ENCODE results near the gene PCP4. TPM values are rescaled to one million over a fixed set of nuclear protein-coding genes. Genes with fewer than 3 reads are reported as not detected.

Gene PCP4
- total and polyA plus RNA-seq, 3 donors from 2014 or later: 0.74 to 15.4 (median 0.94) TPM

DNA sequence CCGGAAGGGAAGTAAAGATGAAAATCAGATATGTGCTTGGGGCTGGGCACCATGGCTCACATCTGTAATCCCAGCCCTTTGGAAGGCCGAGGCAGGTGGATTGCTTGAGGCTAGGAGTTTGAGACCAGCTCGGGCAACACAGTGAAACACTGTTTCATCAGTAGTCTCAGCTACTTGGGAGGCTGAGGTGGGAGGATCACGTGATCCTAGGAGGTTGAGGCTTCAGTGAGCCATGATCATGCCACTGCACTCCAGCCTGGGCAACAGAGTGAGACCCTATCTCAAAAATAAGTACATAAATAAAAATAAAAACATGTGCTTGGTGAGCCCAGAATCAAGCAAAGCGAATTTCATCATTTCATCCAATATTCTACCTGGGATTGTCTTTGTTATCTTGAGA lies 23.3 kb upstream of the PCP4 start:
- TF ChIP-seq, protein P1, sequence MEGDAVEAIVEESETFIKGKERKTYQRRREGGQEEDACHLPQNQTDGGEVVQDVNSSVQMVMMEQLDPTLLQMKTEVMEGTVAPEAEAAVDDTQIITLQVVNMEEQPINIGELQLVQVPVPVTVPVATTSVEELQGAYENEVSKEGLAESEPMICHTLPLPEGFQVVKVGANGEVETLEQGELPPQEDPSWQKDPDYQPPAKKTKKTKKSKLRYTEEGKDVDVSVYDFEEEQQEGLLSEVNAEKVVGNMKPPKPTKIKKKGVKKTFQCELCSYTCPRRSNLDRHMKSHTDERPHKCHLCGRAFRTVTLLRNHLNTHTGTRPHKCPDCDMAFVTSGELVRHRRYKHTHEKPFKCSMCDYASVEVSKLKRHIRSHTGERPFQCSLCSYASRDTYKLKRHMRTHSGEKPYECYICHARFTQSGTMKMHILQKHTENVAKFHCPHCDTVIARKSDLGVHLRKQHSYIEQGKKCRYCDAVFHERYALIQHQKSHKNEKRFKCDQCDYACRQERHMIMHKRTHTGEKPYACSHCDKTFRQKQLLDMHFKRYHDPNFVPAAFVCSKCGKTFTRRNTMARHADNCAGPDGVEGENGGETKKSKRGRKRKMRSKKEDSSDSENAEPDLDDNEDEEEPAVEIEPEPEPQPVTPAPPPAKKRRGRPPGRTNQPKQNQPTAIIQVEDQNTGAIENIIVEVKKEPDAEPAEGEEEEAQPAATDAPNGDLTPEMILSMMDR (IDR thresholded peaks at IDR 0.05): no peak
- no peak for TF ChIP-seq POLR2A (IDR thresholded peaks at IDR 0.05)
- 89 to 90% methylated on average over 5 of the region's 5 CpGs for WGBS, 2 donors
- intact Hi-C loops (cut with DNase I; ENCODE audit: low total_unique reads): no loop called here
- Histone ChIP-seq H3K27ac (no peak overlapping the region), H3K4me1 (no peaks in the 10 kb centered on the region), H3K4me3 (no peak overlapping the region), H3K9me3 (no peaks in the 10 kb centered on the region), H3K36me3 (ENCODE audit: low read depth, missing control alignments) (no peaks in the 10 kb centered on the region), H3K27me3 (no peaks in the 10 kb centered on the region)
- no peak for DNase-seq

DNA sequence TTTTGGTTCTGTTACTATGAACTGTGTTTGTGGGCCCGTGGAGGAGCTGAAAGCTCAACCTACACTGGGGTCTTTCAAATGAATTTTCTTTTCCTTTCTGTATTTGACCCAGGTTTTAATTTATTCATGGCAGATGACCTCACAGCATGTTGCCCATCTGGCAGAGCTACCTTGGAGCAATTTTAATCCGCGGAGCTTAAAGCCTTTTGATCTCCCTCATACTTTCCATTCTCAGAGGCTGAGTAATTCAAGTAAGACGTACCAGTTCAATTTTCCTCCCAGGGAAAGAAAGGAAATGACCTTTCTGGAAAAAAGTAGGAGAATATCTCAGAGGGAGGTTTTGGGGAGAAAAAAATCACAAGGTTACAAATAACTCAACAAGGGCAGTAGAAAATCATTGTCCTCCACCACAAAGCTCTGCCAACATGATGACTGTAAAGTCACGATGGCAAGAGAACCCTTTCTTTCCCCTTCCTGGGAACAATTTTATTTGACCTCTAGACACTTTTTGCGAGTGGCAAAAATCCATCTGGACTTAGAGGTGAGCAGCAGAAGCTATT lies 21.6 kb upstream of the PCP4 start:
- Histone ChIP-seq H3K9me3 (no peaks in the 10 kb centered on the region), H3K4me3 (no peak overlapping the region), H3K27me3 (no peaks in the 10 kb centered on the region), H3K36me3 (ENCODE audit: low read depth, missing control alignments) (no peaks in the 10 kb centered on the region), H3K27ac (no peak overlapping the region), H3K4me1 (no peaks in the 10 kb centered on the region)
- DNase-seq: no peak
- WGBS, 2 donors: 78 to 83% methylated on average over 6 of the region's 6 CpGs
- TF ChIP-seq POLR2A (IDR thresholded peaks at IDR 0.05): no peak
- TF ChIP-seq, protein P1 (IDR thresholded peaks at IDR 0.05): no peak
- intact Hi-C loops (cut with DNase I; ENCODE audit: low total_unique reads): no loop called here

DNA sequence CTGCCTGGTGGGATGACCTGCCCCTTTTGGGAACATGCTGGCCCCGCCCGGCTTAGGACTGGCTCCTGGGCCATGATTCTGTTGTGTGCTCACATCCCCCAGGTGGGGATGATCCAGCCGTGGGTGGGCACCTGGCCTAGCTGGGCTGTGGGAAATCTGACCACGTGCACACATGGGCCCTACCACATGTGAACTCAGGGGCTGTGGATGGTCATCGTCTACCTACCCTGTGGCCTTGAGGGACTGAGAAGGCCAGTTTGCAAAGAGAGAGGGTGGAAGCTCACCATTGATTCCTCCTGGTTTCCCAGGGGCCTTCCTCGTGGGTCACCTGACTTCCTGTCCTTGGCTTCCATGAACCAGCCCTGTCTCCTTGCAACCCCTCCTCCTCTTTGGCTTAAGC lies 19.4 kb upstream of the PCP4 start:
- Histone ChIP-seq H3K27ac (no peak overlapping the region), H3K4me3 (no peak overlapping the region), H3K9me3 (no peaks in the 10 kb centered on the region), H3K36me3 (ENCODE audit: low read depth, missing control alignments) (no peaks in the 10 kb centered on the region), H3K4me1 (no peaks in the 10 kb centered on the region), H3K27me3 (no peaks in the 10 kb centered on the region)
- intact Hi-C loops (cut with DNase I; ENCODE audit: low total_unique reads): no loop called here
- DNase-seq: no peak
- WGBS, 2 donors: 91 to 96% methylated on average over 6 of the region's 6 CpGs
- TF ChIP-seq POLR2A (IDR thresholded peaks at IDR 0.05): no peak
- TF ChIP-seq, protein P1 (IDR thresholded peaks at IDR 0.05): no peak

DNA sequence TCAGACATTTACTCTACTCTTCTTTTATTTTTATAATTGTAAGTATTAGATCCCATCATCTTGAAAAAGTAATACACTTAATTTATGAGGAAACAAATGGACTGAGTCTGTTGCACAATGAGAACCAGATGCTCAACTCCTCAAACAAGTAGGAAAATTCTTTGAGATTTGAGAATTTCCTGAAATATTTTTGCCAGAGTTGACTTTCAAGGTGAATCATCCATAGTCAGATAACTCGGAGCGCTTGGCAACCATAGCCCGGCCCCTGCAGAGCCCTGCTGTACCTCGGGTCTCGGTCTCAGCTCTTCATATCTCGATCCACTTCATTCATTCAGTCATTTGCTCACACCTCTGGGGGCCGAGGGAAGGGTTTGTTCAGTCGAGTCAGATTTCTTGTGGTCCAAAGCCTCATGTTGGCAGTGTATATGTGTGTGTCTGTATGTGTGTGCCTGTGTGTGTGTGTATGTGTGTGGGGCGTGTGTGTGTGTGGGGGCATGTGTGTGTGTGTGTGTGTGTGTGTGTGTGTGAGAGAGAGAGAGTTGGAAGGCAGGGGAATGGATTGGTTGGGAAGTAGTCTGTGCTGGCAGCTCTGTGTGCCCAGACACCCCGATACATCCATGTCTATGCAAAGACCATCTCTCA lies 18.1 kb upstream of the PCP4 start:
- Histone ChIP-seq H3K27me3 (no peaks in the 10 kb centered on the region), H3K27ac (no peak overlapping the region), H3K9me3 (no peaks in the 10 kb centered on the region), H3K4me3 (no peak overlapping the region), H3K4me1 (no peaks in the 10 kb centered on the region), H3K36me3 (ENCODE audit: low read depth, missing control alignments) (no peaks in the 10 kb centered on the region)
- 64 to 67% methylated on average over 10 of the region's 10 CpGs for WGBS, 2 donors
- DNase-seq: no peak
- TF ChIP-seq POLR2A (IDR thresholded peaks at IDR 0.05): no peak
- TF ChIP-seq, protein P1 (IDR thresholded peaks at IDR 0.05): no peak
- intact Hi-C loops (cut with DNase I; ENCODE audit: low total_unique reads): no loop called here

DNA sequence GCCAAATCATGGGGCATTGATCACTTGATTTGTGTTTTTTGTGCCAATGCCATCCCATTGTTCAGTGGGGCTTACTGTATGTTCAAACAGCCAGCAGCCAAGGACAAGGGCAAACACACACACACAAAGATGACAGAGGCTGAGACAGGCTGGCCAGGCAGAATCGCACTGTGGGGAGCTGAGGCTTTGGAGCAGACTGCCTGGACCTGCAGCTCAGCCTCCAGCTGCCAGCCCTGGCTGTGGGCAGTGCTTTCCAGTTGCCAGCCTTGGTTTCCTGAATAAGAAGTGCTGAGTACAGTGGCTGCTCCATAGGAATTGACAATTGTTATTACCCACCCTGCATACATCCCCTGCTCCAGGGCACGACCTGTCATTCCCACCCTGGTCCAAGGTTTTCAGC lies 16.9 kb upstream of the PCP4 start:
- no peak for TF ChIP-seq POLR2A (IDR thresholded peaks at IDR 0.05)
- TF ChIP-seq, protein P1 (IDR thresholded peaks at IDR 0.05): no peak
- intact Hi-C loops (cut with DNase I; ENCODE audit: low total_unique reads): no loop called here

More for the DNA sequence above, 16.9 kb upstream of the PCP4 start:
- WGBS, 2 donors: 77 to 89% methylated on average over 2 of the region's 2 CpGs
- Histone ChIP-seq H3K4me1 (no peaks in the 10 kb centered on the region), H3K4me3 (no peak overlapping the region), H3K27ac (no peak overlapping the region), H3K27me3 (no peaks in the 10 kb centered on the region), H3K9me3 (no peaks in the 10 kb centered on the region), H3K36me3 (ENCODE audit: low read depth, missing control alignments) (no peaks in the 10 kb centered on the region)
- DNase-seq: no peak
